ENCODE results near the gene SLC22A23. TPM values are rescaled to one million over a fixed set of nuclear protein-coding genes. Genes with fewer than 3 reads are reported as not detected.

Gene SLC22A23
- total RNA-seq: 0.52 and 0.87 TPM in 2 replicates

- peak; percentile 56 for TF ChIP-seq CTCF (conservative IDR thresholded peaks at IDR 0.05; ENCODE audit: low read depth, low read length)
- DNase-seq (ENCODE audit: low read depth): no peak
These were observed at the start of gene SLC22A23 for GRCh38 chr6:3456898-3457709. SLC22A23 (minus strand) TSS chr6:3457050; CDS start chr6:3456559, 491 bp downstream.

GRCh38 chr6:3506200-3506599 lies 49.4 kb upstream of the SLC22A23 start:
- DNase-seq (ENCODE audit: low read depth): no peak
- TF ChIP-seq CTCF (conservative IDR thresholded peaks at IDR 0.05; ENCODE audit: low read depth, low read length): no peak
- H3K4me3 ChIP-seq (ENCODE audit: low read depth, low read length): no peak overlapping the region

More at GRCh38 chr6:3456898-3457709, at the start of gene SLC22A23:
- peak within 1 kb of the TSS; percentile 52 for H3K4me3 ChIP-seq (ENCODE audit: low read depth, low read length)

- TF ChIP-seq CTCF (conservative IDR thresholded peaks at IDR 0.05; ENCODE audit: low read depth, low read length): no peak
- DNase-seq (ENCODE audit: low read depth): no peak
- no peak overlapping the region for H3K4me3 ChIP-seq (ENCODE audit: low read depth, low read length)
These were observed 48.3 kb upstream of the SLC22A23 start for GRCh38 chr6:3504938-3505805.

- no peak overlapping the region for H3K4me3 ChIP-seq (ENCODE audit: low read depth, low read length)
- no peak for DNase-seq (ENCODE audit: low read depth)
- no peak for TF ChIP-seq CTCF (conservative IDR thresholded peaks at IDR 0.05; ENCODE audit: low read depth, low read length)
These were observed 47.5 kb upstream of the SLC22A23 start for GRCh38 chr6:3504354-3504753.

GRCh38 chr6:3501826-3502500 lies 45.1 kb upstream of the SLC22A23 start:
- DNase-seq (ENCODE audit: low read depth): no peak
- no peak for TF ChIP-seq CTCF (conservative IDR thresholded peaks at IDR 0.05; ENCODE audit: low read depth, low read length)

GRCh38 chr6:3500262-3501014 lies 43.6 kb upstream of the SLC22A23 start:
- no peak for TF ChIP-seq CTCF (conservative IDR thresholded peaks at IDR 0.05; ENCODE audit: low read depth, low read length)
- no peak overlapping the region for H3K4me3 ChIP-seq (ENCODE audit: low read depth, low read length)
- no peak for DNase-seq (ENCODE audit: low read depth)

More at GRCh38 chr6:3501826-3502500, 45.1 kb upstream of the SLC22A23 start:
- no peak overlapping the region for H3K4me3 ChIP-seq (ENCODE audit: low read depth, low read length)
